ENCODE data around the gene APBB3. TPM values are rescaled to one million over a fixed set of nuclear protein-coding genes. Genes with fewer than 3 reads are reported as not detected.

The APBB3 gene
- total RNA-seq, 1 donor from 2014 or later, result 3.5 TPM

- no peak for DNase-seq (ENCODE audit: low read depth)
- no peak for TF ChIP-seq CTCF (conservative IDR thresholded peaks at IDR 0.05; ENCODE audit: low read depth, low read length)
- peak overlapping the region; percentile 88 for H3K4me3 ChIP-seq (ENCODE audit: low read depth, low read length)
Observed at GRCh38 chr5:140556438-140556837, 8.0 kb downstream of the APBB3 start.

GRCh38 chr5:140555747-140556312 lies 8.6 kb downstream of the APBB3 start:
- TF ChIP-seq CTCF (conservative IDR thresholded peaks at IDR 0.05; ENCODE audit: low read depth, low read length), result no peak

GRCh38 chr5:140554454-140554853 lies 9.9 kb downstream of the APBB3 start:
- DNase-seq (ENCODE audit: low read depth), result no peak
- no peak overlapping the region for H3K4me3 ChIP-seq (ENCODE audit: low read depth, low read length)
- TF ChIP-seq CTCF (conservative IDR thresholded peaks at IDR 0.05; ENCODE audit: low read depth, low read length), result no peak

More at GRCh38 chr5:140555747-140556312, 8.6 kb downstream of the APBB3 start:
- peak overlapping the region; percentile 88 for H3K4me3 ChIP-seq (ENCODE audit: low read depth, low read length)
- DNase-seq (ENCODE audit: low read depth), result no peak

GRCh38 chr5:140553657-140554056 lies 10.7 kb downstream of the APBB3 start:
- no peak overlapping the region for H3K4me3 ChIP-seq (ENCODE audit: low read depth, low read length)
- no peak for DNase-seq (ENCODE audit: low read depth)
- no peak for TF ChIP-seq CTCF (conservative IDR thresholded peaks at IDR 0.05; ENCODE audit: low read depth, low read length)

GRCh38 chr5:140551872-140552271 lies 12.5 kb downstream of the APBB3 start:
- DNase-seq (ENCODE audit: low read depth), result no peak
- no peak for TF ChIP-seq CTCF (conservative IDR thresholded peaks at IDR 0.05; ENCODE audit: low read depth, low read length)
- H3K4me3 ChIP-seq (ENCODE audit: low read depth, low read length), result no peak overlapping the region

GRCh38 chr5:140550147-140551079 lies 14.0 kb downstream of the APBB3 start:
- no peak for DNase-seq (ENCODE audit: low read depth)
- H3K4me3 ChIP-seq (ENCODE audit: low read depth, low read length), result no peak overlapping the region
- no peak for TF ChIP-seq CTCF (conservative IDR thresholded peaks at IDR 0.05; ENCODE audit: low read depth, low read length)
